Measurements from ENCODE around the gene GAPDH. TPM values are rescaled to one million over a fixed set of nuclear protein-coding genes. Genes with fewer than 3 reads are reported as not detected.
"Not testable (repeated sequence)": the region's sequence is repeated elsewhere in the genome, so short reads cannot be mapped to it uniquely, and the experiment has no call there.

The GAPDH gene
- total RNA-seq, 2 donors from 2014 or later, result 3,044 to 4,078 TPM

DNA sequence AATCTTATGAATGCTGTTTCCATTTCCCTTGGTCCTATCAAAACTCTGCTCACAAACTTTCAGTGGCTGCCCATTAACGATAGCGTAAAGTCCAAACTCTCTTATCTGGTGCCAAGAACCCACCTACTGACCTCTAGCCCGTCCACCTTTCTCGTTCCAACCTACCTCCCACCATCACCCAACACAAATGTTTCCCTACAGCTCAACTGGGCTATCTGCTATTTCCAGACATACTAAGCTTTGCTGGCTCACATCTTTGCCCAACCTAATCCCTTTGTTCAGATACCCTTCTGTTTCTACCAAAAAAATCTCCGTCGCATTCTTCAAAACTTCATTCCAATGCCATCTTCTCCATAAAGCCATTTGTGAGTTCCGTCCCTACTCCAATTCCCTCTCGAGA lies 41.3 kb downstream of the GAPDH start:
- intact Hi-C loops (cut with DNase I), result no loop called here
- no peak for ATAC-seq
- DNase-seq, result no peak

DNA sequence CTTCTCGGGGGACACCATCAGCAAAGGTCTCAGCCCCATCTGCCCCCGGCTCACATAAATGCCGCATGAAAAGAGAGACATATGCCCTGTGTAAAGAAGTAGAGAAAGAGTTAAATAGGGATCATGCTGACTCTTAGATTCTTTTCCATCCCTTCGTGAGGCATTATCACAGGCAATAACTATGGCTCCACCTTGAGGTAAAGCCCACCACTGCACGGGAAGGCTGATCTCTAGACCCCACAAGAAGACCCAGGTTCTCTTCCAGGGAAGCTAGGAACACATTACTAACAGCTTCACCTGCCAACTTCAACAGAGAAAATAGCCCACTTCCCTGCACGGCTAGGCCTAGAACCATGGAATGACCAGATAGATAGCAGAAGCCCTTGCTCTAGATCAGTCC lies 47.9 kb downstream of the GAPDH start:
- intact Hi-C loops (cut with DNase I), result no loop called here
- no peak for ATAC-seq
- DNase-seq, result no peak

DNA sequence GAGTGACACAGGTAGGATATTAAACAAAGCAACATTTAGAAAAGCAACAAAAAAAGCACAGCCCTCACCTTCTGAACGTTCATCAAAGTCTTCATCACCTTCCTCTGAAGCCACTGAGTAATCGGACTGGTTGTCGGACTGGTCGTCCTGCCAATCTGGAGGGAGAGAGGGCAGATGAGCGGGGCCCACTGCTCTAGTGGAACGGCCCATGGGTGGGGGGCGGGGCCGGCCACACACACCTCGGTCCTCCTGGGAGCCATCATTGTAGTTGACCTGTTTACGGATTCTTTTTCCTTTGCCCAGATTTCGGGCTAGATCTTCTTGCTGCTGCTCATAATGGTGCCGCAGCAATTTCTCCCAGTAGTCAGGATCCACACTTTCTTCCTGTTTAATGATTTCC lies 48.6 kb downstream of the GAPDH start:
- ATAC-seq, result no peak
- no peak for DNase-seq
- intact Hi-C loops (cut with DNase I), result no loop called here

DNA sequence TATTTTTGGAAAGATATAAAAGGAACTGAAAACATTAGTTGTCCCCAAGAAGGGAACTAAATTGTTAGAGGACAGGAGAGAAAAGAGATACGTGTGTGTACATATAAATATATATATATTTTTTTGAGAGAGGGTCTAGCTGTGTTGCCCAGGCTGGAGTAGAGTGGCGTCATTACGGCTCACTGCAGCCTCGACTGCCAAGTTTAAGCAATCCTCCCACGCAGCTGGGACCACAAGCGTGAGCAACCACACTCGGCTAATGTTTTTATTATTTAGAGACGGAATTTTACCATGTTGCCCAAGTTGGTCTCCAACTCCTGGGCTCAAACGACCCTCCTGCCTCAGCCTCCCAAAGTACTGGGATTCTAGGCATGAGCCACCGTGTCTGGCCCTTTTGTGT lies 50.0 kb downstream of the GAPDH start:
- DNase-seq (no peak), ATAC-seq (no peak)
- intact Hi-C loops (cut with DNase I), result no loop called here

DNA sequence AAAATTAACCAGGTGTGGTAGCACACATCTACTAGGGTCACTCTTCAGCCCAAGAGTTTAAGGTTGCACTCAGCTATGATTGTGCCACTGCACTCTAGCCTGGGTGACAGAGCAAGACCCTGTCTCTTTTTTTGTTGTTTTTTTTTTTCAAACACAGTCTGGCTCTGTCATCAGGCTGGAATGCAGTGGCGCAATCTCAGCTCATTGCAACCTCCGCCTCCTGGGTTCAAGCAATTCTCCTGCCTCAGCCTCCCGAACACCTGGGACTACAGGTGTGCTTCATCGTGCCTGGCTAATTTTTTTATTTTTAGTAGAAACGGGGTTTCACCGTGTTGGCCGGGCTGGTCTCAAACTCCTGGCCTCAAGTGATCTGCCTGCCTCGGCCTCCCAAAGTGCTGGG lies 52.3 kb downstream of the GAPDH start:
- not testable (repeated sequence) for DNase-seq

More for the DNA sequence above, 52.3 kb downstream of the GAPDH start:
- intact Hi-C loops (cut with DNase I); ATAC-seq: not testable (repeated sequence)

Other genes with a start within 250 kb of the GAPDH start
- 1 to 10 TPM; 5.0 to 6.8 TPM for gene PLEKHG6, start 223.8 kb upstream of the GAPDH start, total RNA-seq
- gene TNFRSF1A, start 192.4 kb upstream of the GAPDH start, total RNA-seq, result 100 to 1,000 TPM in 1 of 2 donors, 10 to 100 TPM in 1; 89.6 to 117 TPM
- gene SCNN1A, start 159.0 kb upstream of the GAPDH start, total RNA-seq, result 1 to 10 TPM in 1 of 2 donors, under 1 TPM in 1; 0.85 to 3.5 TPM
- gene LTBR, start 150.4 kb upstream of the GAPDH start, total RNA-seq, result 10 to 100 TPM; 40.4 to 66.6 TPM
- under 1 TPM; 0.26 to 0.35 TPM for gene CD27, start 89.6 kb upstream of the GAPDH start, total RNA-seq
- gene TAPBPL, start 82.5 kb upstream of the GAPDH start, total RNA-seq, result 10 to 100 TPM; 11.8 to 15.2 TPM
- 1 to 10 TPM; 3.6 to 6.2 TPM for gene VAMP1, start 63.8 kb upstream of the GAPDH start, total RNA-seq
- gene MRPL51, start 41.3 kb upstream of the GAPDH start, total RNA-seq, result 100 to 1,000 TPM; 202 to 203 TPM
- gene NCAPD2, start 40.4 kb upstream of the GAPDH start, total RNA-seq, result 10 to 100 TPM; 12.4 to 15.8 TPM
- gene IFFO1, start 21.5 kb downstream of the GAPDH start, total RNA-seq, result 10 to 100 TPM; 18.1 to 19.5 TPM
- 10 to 100 TPM; 16.0 to 30.5 TPM for gene NOP2, start 33.8 kb downstream of the GAPDH start, total RNA-seq
- gene CHD4, start 72.9 kb downstream of the GAPDH start, total RNA-seq, result 100 to 1,000 TPM; 117 to 151 TPM
- gene LPAR5, start 101.4 kb downstream of the GAPDH start, total RNA-seq, result 1 to 10 TPM; 1.8 to 2.9 TPM
- gene ACRBP, start 112.9 kb downstream of the GAPDH start, total RNA-seq, result under 1 TPM; 0.60 to 0.88 TPM
- 10 to 100 TPM; 16.8 to 28.5 TPM for gene ING4, start 128.6 kb downstream of the GAPDH start, total RNA-seq
- gene ZNF384, start 154.9 kb downstream of the GAPDH start, total RNA-seq, result 10 to 100 TPM; 28.3 to 31.2 TPM
- gene PIANP, start 166.3 kb downstream of the GAPDH start, total RNA-seq, result under 1 TPM; 0.18 to 0.42 TPM
- 10 to 100 TPM; 61.3 to 71.2 TPM for gene COPS7A, start 189.5 kb downstream of the GAPDH start, total RNA-seq
- 100 to 1,000 TPM; 118 to 149 TPM for gene MLF2, start 218.6 kb downstream of the GAPDH start, total RNA-seq
- 100 to 1,000 TPM; 164 to 189 TPM for gene PTMS, start 231.8 kb downstream of the GAPDH start, total RNA-seq
- under 1 TPM; 0.62 to 0.97 TPM for gene LAG3, start 238.0 kb downstream of the GAPDH start, total RNA-seq

Data from left cardiac atrium (tissue), 4 donors.